ENCODE measurements around the gene STAT5B. TPM values are rescaled to one million over a fixed set of nuclear protein-coding genes. Genes with fewer than 3 reads are reported as not detected.

Gene STAT5B
- total RNA-seq, 1 experiment from 2014 or later, result 42.9 TPM

- H4K20me1 ChIP-seq (ENCODE audit: control insufficient read depth, insufficient read depth, insufficient read length), result no peaks in the 10 kb centered on the region
- H3K27me3 ChIP-seq (ENCODE audit: insufficient read depth, low read length), result no peaks in the 10 kb centered on the region
- Mint-ChIP-seq H3K27me3 (ENCODE audit: low read depth) (no peaks in the 10 kb centered on the region), H3K36me3 (ENCODE audit: insufficient read depth in 1 of 3, low read depth in 3 of 3) (no peaks in the 10 kb centered on the region; a peak in 1 of 7 replicates), H3K9me3 (peaks cover 0 to 1% of the 10 kb centered on the region in 2 experiments; a peak in 2 of 5 replicates), H3K4me1 (peaks cover 37 to 41% of the 10 kb centered on the region in 2 experiments), H3K4me3 (no peak overlapping the region), H3K27ac (no peak overlapping the region)
- no peak overlapping the region for H3K9ac ChIP-seq (ENCODE audit: extremely low read depth, insufficient read length, low read length)
- peaks cover 9% of the 10 kb centered on the region for H3K4me1 ChIP-seq (ENCODE audit: insufficient read depth, low read length)
- H4K5ac ChIP-seq (ENCODE audit: insufficient read length, low read depth, low read length), result no peak overlapping the region
- no peak for TF ChIP-seq CTCF (conservative IDR thresholded peaks at IDR 0.05)
- no peak overlapping the region for H3K18ac ChIP-seq (ENCODE audit: insufficient read length, low read depth, low read length)
- no peak overlapping the region for H2AFZ ChIP-seq (ENCODE audit: low read length)
- no peak overlapping the region for H4K91ac ChIP-seq (ENCODE audit: insufficient read length, low read depth, low read length)
- WGBS (ENCODE audit: extremely low coverage, insufficient read length, low lambda C conversion rate), result 100% methylated on average over 1 of the region's 6 CpGs
- H2BK20ac ChIP-seq (ENCODE audit: low read depth, low read length, poor library complexity, severe bottlenecking), result no peak overlapping the region
- H3K23ac ChIP-seq (ENCODE audit: insufficient read length, low read depth, low read length), result no peak overlapping the region
- no peak overlapping the region for H3T11ph ChIP-seq (ENCODE audit: low read length)
- peaks cover 7% of the 10 kb centered on the region for H3K23me2 ChIP-seq (ENCODE audit: insufficient read length, low read depth, low read length, poor library complexity, severe bottlenecking)
- no peak overlapping the region for H2AK5ac ChIP-seq (ENCODE audit: insufficient read length, low read length)
- H2BK15ac ChIP-seq (ENCODE audit: low read depth, low read length), result no peak overlapping the region
- peaks cover 4% of the 10 kb centered on the region; the same call in 1 of the 2 replicates for H3K79me2 ChIP-seq (ENCODE audit: insufficient read depth, low read length)
- H4K8ac ChIP-seq (replicated peaks; ENCODE audit: insufficient read length, low read depth, low read length), result no peak overlapping the region
- H2BK120ac ChIP-seq (ENCODE audit: low read depth, low read length, poor library complexity, severe bottlenecking), result no peak overlapping the region
- no peaks in the 10 kb centered on the region for H3K9me3 ChIP-seq (ENCODE audit: control insufficient read depth, low read depth, low read length)
- H3K27ac ChIP-seq (ENCODE audit: insufficient read length, low read depth, low read length), result no peak overlapping the region
- no peak overlapping the region for H3K4me2 ChIP-seq (ENCODE audit: insufficient read depth, insufficient read length, low read length)
- no peak overlapping the region for H3K14ac ChIP-seq (ENCODE audit: insufficient read depth, low read length)
- no peak overlapping the region for H2BK12ac ChIP-seq (ENCODE audit: insufficient read length, low read depth, low read length)
- no peak for DNase-seq
- no peak overlapping the region for H3K4ac ChIP-seq (ENCODE audit: low read depth, low read length)
- H3K56ac ChIP-seq (ENCODE audit: insufficient read length, low read depth, low read length), result no peak overlapping the region
- H2BK5ac ChIP-seq (ENCODE audit: insufficient read length, low read length), result no peak overlapping the region
- H3K79me1 ChIP-seq (ENCODE audit: insufficient read depth, low read depth, low read length, poor library complexity, severe bottlenecking), result peaks cover 3% of the 10 kb centered on the region
These were observed 5.6 kb downstream of the STAT5B start for GRCh38 chr17:42270596-42270995.

Data from H9 (cell line).